Fibroblast of skin of left biceps (primary cell): ENCODE results near the gene MRPL43.
A peak's percentile ranks its signal among the peaks of the same experiment; 100 is the strongest.

Experiments
- DNase-seq, 2 experiments: peaks; one replicate each; pipeline ENCODE4 v3.0.0-alpha.2; 2013; ENCODE audit warnings: low read depth in 2 of 2

MRPL43 gene

GRCh38 chr10:101003639-101004206 lies 16.4 kb upstream of the MRPL43 start:
- no peak for DNase-seq

GRCh38 chr10:101002456-101002855 lies 15.2 kb upstream of the MRPL43 start:
- DNase-seq: no peak

GRCh38 chr10:101001659-101002035 lies 14.3 kb upstream of the MRPL43 start:
- no peak for DNase-seq

- DNase-seq: no peak
Measured at GRCh38 chr10:101000915-101001658, 13.8 kb upstream of the MRPL43 start.

- DNase-seq: no peak
Measured at GRCh38 chr10:101000127-101000914, 13.0 kb upstream of the MRPL43 start.

- DNase-seq: no peak
Measured at GRCh38 chr10:100999742-101000126, 12.4 kb upstream of the MRPL43 start, which contains the start of gene LZTS2. TSS of gene LZTS2 (plus strand) at chr10:100999808. CDS start at chr10:101002539, 2,731 bp downstream.

- peak in 1 of 2 experiments; percentile 42 for DNase-seq
Measured at GRCh38 chr10:100998991-100999741, 11.9 kb upstream of the MRPL43 start.

GRCh38 chr10:100998183-100998990 lies 11.1 kb upstream of the MRPL43 start:
- peak; percentile 43 to 48 for DNase-seq

- DNase-seq: no peak
Measured at GRCh38 chr10:100997360-100998182, 10.3 kb upstream of the MRPL43 start.

- no peak for DNase-seq
Measured at GRCh38 chr10:100996678-100997359, 9.5 kb upstream of the MRPL43 start.

- DNase-seq: no peak
Measured at GRCh38 chr10:100995181-100995580, 7.9 kb upstream of the MRPL43 start.

GRCh38 chr10:100993986-100994708 lies 6.8 kb upstream of the MRPL43 start:
- DNase-seq: no peak

GRCh38 chr10:100989088-100989487 lies 1.8 kb upstream of the MRPL43 start:
- no peak for DNase-seq

- no peak for DNase-seq
Measured at GRCh38 chr10:100988166-100988565, 869 bp upstream of the MRPL43 start.

- DNase-seq: no peak
Measured at GRCh38 chr10:100987685-100988049, 370 bp upstream of the MRPL43 start.

GRCh38 chr10:100986623-100986951 lies 710 bp downstream of the MRPL43 start:
- no peak for DNase-seq

GRCh38 chr10:100985336-100985735 lies 2.0 kb downstream of the MRPL43 start:
- no peak for DNase-seq

- DNase-seq: no peak
Measured at GRCh38 chr10:100984672-100985177, 2.6 kb downstream of the MRPL43 start.
